Endothelial cell of hepatic sinusoid (primary cell): ENCODE results near the gene TMEM208.

Experiments
- in situ Hi-C: cut with HindIII; loops from 2 replicates; pipeline ENCODE4 v1.10.0; 2017; ENCODE audit warnings: low sequenced_read_pairs

Gene TMEM208

DNA sequence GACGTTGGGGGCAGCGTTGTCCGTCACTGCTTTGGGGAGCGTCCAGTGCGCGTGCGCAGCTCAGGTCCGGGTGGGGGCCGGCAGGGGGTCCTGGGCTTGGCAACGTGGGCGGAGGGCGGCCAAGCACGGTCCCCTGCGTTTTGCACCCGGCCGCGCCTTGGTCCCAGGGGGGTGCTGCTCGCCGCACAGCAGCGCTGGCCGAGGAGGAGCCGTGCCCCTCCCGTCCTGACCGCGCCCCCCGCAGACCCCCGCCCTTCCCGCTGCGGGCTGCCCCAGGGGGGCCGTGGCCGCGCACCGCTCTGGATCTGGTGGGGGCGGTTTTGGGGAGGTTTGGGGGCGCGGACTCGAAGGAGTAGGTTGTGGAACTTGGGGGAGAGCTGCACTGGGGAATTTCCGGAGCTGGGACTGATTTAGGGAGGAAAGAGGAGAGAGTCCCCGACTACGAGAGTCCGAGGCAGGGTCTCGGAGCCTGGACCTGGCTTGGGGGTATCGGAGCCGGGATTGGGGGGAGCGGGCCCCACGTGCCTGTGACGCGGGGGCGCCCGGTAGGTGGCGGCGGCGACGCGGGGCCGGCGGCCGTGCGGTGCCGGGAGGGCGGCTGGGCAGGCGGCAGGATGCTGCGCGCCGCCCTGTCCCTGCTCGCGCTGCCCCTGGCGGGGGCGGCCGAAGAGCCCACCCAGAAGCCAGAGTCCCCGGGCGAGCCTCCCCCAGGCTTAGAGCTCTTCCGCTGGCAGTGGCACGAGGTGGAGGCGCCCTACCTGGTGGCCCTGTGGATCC is 21.7 kb downstream of the TMEM208 start, which contains the start of gene SLC9A5:
Gene SLC9A5, plus strand, starts transcription at position 579 of the 777 bp plus-strand sequence. Its CDS starts 36 bp downstream, at position 615.
- in situ Hi-C loops = no loop called here

DNA sequence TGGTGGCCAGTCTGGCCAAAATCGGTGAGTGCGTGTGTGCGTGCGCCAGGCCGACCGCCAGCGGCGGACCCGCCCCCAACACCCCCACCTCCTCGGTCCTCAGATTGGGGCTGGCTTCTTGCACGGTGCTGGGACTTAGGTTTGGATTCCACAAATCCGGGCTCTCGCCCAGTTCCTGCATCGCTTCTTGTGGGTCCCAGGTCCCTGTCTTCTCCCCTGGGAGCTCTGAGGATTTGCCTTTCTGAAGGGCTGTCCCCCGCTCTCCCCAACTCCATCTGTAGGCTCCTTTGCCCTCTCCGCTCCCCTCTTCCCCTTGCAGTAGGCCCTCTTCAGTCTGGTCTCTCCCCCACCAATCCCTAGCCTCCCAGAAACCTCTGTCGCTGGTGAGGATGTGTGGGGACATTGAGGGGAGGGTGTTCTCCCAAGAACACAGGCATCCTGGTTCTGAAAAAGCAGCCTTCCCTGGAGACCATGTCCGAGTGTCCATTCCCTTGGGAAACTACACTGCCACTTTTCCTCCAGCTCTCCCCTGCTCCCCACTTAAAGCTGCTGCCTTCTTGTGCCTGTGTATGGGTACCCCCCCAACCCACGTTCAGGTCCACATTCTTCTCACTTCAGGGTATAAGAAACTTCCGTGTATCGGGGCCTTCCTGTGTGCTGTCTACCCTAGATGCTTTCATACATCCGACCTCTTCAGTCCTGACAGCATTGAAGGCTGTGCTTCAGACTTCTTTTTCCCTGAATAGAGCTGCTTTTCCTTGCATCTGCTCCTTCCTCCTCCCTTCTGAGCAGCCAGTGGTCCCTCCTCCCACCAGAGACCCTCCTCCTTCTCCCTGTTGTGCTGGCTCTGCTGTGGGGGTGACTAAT is 22.5 kb downstream of the TMEM208 start:
- in situ Hi-C loops = no loop called here

- in situ Hi-C loops = no loop called here
Measured at GRCh38 chr16:67250045-67250327, 23.1 kb downstream of the TMEM208 start.

GRCh38 chr16:67252609-67253497 is 25.9 kb downstream of the TMEM208 start:
- in situ Hi-C loops = no loop called here

DNA sequence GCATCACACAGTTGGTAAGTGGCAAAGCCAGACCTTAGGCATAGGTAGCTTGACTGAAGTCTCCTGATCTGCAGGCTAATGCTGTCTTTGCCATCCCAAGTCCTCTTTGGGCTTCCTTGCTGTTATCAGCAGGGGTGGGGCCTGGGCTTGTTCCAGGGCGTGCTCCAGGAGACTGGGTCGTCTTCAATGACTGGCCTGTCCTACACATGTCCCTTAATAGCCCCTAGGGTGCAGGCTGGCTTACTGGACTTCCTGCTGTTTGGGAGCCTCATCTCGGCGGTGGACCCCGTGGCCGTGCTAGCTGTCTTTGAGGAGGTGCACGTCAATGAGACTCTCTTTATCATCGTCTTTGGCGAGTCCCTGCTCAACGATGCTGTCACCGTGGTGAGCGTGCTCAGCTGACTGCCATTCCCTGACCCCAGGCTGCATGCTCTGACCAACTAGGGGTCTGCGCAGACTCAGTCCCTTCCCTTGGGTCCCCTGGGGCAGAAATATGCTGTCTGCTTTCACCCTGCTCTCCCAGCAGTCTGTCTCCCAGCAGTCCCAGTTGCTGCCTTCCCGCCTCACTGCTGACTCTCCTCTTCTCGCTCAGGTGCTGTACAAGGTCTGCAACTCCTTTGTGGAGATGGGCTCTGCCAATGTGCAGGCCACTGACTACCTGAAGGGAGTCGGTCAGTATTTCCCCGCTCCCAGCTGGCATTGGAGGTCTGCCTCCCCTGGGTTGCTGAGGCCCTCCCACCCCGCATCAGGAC is 28.0 kb downstream of the TMEM208 start:
- in situ Hi-C loops = no loop called here

DNA sequence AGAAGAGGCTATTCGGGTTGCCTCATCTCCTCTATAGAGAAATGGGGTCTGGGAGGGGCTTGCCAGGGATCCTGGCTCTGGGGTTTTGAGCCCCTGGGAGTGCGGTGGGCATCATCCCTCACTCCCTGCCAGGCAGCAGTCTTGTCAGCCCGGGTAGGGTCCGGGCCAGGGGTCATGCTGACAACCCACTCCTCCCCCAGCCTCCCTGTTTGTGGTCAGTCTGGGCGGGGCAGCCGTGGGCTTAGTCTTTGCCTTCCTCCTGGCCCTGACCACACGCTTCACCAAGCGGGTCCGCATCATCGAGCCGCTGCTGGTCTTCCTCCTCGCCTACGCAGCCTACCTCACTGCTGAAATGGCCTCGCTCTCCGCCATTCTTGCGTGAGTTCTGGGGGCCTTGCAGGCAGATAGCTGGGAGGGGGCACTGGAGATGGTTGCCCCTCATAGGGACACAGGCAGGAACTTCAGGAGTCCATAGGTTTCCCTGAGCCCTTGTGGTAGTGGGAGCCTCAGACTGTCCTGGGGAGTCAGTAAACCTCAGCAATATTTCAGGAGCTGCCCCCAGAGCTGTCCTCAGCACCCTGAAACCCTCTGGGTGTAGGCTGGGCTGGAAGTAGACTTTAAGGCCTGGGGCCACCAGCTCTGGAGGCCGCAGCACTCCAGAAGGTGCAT is 28.8 kb downstream of the TMEM208 start:
- in situ Hi-C loops = no loop called here

GRCh38 chr16:67256701-67257230 is 29.8 kb downstream of the TMEM208 start:
- in situ Hi-C loops = no loop called here

DNA sequence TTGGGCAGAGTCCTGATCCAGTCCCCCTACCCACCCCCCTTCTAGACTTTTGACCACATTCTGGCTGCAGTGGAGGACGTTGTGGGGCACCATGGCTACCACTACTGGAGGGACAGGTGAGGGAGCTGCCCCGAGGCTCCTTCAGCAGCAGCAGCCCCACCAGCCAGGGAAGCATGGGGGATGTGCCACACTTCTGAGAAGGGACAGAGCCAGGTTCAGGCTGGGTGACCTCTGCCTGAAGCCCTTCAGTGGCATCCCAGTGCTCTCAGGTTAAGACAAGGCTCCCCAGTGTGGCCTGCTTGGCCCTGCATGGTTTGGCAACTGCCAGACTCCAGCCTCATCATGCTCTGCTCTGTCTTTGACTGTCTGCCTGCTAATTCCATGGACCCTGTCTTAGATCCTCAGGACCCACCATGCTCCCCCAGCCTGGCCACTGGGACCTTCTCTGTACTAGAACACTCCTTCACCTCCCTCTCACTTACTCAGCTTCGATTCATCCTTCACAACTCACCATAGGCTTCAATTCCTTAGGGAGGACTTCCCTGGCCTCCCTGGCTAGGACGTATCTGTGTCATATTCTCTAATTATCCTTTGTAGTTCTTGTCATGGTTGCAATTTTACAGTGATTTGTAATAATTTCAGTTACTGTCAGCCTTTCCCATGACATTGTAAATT is 30.7 kb downstream of the TMEM208 start:
- in situ Hi-C loops = no loop called here

DNA sequence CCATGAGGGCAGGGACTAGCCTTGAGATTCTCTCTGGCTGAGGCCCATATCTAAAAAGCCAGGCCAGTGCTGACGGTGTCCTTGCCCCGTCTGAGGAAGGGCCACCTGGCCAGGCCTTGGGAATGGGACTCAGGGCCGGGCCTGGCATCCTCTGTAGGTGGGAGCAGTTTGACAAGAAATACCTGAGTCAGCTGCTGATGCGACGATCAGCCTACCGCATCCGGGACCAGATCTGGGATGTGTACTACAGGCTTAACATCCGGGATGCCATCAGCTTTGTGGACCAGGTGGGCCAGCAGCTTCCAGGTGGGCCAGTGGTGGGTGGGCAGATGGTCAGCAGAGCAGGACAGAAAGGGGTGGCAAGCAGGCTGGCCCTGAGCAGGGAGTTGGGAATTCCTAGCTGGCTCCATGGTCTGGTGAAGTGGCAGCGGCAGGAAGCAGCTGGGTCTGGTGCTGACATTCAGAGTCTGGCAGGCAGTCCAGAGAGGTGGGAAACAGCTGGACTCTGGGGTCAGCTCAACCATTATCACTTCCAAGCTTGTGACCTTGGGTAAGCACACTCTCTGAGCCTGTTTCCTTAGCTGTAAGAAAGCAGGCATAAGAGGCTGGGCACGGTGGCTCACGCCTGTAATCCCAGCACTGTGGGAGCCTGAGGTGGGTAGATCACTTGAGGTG is 31.4 kb downstream of the TMEM208 start:
- in situ Hi-C loops = no loop called here

DNA sequence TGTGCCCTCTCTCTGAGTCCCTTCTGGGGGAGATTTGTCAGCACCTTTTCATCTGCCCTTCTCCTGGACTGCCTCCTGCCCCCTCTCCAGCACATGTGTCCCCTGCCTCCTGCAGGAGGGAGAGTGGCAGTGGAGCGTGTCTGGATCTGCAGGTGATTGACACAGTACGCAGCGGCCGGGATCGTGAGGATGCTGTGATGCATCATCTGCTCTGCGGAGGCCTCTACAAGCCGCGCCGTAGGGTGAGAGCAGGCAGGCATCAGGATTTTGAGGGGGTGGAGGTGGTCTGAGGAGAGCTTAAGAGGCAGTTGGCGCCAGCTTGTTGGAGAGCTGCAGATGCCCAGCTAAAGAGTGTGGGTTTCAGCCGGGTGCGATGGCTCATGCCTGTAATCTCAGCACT is 32.8 kb downstream of the TMEM208 start:
- in situ Hi-C loops = loop anchor here (5.0 kb wide), 1 partner anchor 42 kb away; no protein-coding TSS in a partner anchor

DNA sequence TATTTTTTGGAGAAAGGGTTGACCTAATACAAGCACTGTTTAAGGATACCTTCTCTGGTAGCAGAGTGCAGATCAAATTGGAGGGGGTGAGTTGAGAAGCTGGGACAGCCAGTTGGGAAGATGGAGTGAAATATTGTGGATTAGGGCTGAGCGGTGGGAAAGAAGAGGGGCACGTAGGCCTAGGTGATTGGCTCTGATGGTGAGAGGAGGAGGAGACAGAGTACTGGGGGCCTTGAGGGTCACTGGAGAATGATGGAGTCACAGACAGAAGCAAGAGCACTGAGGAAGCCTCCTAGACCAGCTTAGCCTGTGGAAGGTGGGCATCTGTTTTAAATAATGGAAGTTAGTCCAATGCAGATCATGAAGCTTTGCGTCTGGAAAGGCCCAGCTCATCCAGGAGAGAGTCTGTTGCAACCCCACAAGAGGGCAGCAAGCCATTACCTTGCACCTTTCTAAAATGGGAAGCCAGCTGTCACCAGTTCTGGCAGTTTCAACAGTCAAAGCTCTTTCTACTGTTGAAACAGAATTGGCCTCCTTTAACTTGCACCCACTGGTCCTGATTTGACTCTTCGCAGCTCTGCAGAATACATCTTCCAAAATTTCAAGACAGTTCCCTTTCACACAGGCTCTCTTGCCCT is 33.6 kb downstream of the TMEM208 start:
- in situ Hi-C loops = loop anchor here (5.0 kb wide), 1 partner anchor 43 kb away; no protein-coding TSS in a partner anchor

GRCh38 chr16:67263201-67263600 is 36.3 kb downstream of the TMEM208 start:
- in situ Hi-C loops = loop anchor here (5.0 kb wide), 1 partner anchor 46 kb away; no protein-coding TSS in a partner anchor

DNA sequence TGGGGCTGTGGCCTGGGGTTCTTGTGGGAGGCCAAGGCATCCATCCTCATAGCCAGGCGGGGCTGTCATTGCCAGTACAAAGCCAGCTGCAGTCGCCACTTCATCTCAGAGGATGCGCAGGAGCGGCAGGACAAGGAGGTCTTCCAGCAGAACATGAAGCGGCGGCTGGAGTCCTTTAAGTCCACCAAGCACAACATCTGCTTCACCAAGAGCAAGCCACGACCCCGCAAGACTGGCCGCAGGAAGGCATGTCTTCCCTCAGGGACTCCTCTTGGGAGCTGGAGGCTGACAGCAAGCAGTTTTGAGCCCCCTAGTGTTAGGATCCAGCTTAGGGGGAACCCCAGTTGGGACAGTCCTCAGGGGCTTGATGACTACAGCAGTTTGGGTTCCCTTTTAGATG is 37.3 kb downstream of the TMEM208 start:
- in situ Hi-C loops = loop anchor here (5.0 kb wide), 1 partner anchor 47 kb away; no protein-coding TSS in a partner anchor

GRCh38 chr16:67264866-67265265 is 37.9 kb downstream of the TMEM208 start:
- in situ Hi-C loops = loop anchor here (5.0 kb wide), 1 partner anchor 48 kb away; no protein-coding TSS in a partner anchor

GRCh38 chr16:67265834-67266233 is 38.9 kb downstream of the TMEM208 start:
- in situ Hi-C loops = no loop called here

GRCh38 chr16:67268136-67268579 is 41.2 kb downstream of the TMEM208 start:
- in situ Hi-C loops = no loop called here

DNA sequence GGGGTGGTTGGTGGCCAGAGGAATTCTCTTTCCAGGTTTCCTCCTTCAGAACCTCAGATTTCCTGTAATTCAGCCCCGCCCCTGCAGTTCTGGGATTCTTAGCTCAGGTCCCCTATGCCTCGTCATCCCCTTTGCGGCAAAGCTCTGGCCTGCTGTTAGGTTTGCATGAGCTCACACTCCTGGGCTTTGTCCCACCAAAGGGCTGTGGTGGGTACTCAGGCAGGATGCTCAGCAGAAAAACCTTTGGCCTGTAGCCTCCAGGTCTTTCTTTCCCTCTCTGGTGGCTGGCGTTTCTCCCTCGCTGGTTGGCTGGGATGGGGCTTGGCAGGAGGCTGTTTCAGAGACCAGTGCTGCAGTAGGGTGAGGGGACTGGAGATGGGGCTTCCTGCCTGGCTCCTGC is 42.8 kb downstream of the TMEM208 start:
- in situ Hi-C loops = no loop called here

DNA sequence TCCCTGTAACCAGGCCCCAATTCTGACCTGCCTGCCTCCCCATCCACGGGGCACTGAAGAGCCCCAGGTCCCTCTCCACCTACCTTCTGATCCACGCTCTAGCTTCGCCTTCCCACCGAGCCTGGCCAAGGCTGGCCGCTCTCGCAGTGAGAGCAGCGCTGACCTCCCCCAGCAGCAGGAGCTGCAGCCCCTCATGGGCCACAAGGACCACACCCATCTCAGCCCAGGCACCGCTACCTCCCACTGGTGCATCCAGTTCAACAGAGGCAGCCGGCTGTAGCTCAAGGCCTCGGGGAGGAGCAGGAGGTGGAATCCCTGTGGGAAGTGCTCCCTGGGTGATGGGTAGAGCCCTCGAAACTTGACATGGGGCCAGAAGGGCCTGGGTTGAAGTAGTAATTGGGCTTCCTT is 44.0 kb downstream of the TMEM208 start:
- in situ Hi-C loops = no loop called here
